GM18505 (cell line): ENCODE measurements around the gene LRRC10.

Source experiments
- ATAC-seq: cut with Tn5 transposase; IDR thresholded peaks from one replicate; pipeline ENCODE4 v1.9.1; 2021; ENCODE audit not compliant: unreplicated experiment
- POLR2A ChIP-seq: IDR thresholded peaks from 4 replicates; pipeline ENCODE4 v1.6.1; 2011; ENCODE audit warnings: borderline replicate concordance; ENCODE audit not compliant: insufficient read depth, insufficient read length; ENCODE audit errors: extremely low read depth

LRRC10 gene

GRCh38 chr12:69569236-69569635 is 41.5 kb downstream of the LRRC10 start:
- TF ChIP-seq POLR2A = no peak
- ATAC-seq = no peak

GRCh38 chr12:69566603-69567002 is 44.1 kb downstream of the LRRC10 start:
- no peak for ATAC-seq
- no peak for TF ChIP-seq POLR2A

GRCh38 chr12:69563166-69563762 is 47.4 kb downstream of the LRRC10 start:
- ATAC-seq = no peak
- TF ChIP-seq POLR2A = no peak
